HG02870 (cell line): ENCODE measurements around the gene RRAS2.
A peak's percentile ranks its signal among the peaks of the same experiment; 100 is the strongest.
"Not testable (repeated sequence)": the region's sequence is repeated elsewhere in the genome, so short reads cannot be mapped to it uniquely, and the experiment has no call there.

Source experiments
- ATAC-seq: cut with Tn5 transposase; IDR thresholded peaks from one replicate; pipeline ENCODE4 v1.9.1; 2021; ENCODE audit warnings: mild to moderate bottlenecking, moderate library complexity; ENCODE audit not compliant: unreplicated experiment

RRAS2 gene

GRCh38 chr11:14358729-14359439 lies at the start of gene RRAS2:
Gene RRAS2, minus strand, starts transcription at chr11:14359183. Its CDS starts 313 bp downstream, at chr11:14358870.
- ATAC-seq: peak; percentile 89

DNA sequence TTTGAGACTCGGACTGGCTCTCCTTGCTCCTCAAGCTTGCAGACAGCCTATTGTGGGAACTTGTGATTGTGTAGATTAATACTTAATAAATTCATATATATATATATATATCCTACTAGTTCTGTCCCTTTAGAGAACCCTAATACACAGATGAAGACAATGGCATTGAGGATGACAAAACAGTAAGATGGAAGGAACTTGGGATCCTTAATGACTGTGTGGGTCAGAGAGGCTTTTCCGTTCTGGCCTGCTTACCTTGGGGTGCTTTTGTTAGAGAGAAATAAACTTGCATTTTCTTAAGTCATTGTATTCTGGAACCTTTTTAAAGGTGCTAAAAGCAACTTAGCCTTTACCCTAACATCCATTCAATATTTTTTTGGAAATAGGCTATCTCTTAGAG lies 49.6 kb upstream of the RRAS2 start:
- no peak for ATAC-seq

DNA sequence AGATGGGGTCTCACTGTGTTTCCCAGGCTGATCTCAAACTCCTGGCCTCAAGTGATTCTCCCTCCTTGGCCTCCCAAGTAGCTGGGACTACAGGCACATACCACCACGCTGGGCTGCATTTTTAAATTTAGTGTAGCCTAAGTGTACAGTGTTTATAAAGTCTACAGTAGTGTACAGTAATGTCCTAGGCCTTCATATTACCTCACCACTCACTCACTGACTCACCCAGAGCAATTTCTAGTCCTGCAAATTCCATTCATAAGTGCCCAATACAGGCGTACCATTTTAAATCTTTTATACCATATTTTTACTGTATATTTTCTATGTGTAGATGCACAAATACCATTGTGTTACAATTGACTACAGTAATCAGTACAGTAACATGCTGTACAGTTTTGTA lies 47.1 kb upstream of the RRAS2 start:
- ATAC-seq: not testable (repeated sequence)

- not testable (repeated sequence) for ATAC-seq
Measured at GRCh38 chr11:14403528-14403927, 44.5 kb upstream of the RRAS2 start.

DNA sequence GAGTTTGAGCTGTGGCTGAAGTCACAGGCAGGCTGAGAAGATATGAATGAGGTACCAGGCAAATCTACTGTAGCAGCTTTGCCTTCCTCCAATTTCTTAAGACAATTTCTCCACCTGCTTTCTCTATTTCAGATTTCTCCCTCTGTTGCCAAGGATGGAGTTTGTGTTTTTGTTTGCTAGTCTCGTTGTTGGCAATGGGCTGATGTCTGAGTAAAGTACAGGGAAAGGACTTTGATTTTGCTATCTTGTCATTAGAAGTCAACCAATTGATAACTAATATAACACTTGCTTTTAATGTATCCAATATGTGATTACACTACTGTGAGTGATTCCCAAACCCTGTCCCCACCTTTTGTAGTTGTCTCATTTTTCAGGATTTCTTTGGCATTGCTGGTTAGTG lies 40.1 kb upstream of the RRAS2 start:
- no peak for ATAC-seq

DNA sequence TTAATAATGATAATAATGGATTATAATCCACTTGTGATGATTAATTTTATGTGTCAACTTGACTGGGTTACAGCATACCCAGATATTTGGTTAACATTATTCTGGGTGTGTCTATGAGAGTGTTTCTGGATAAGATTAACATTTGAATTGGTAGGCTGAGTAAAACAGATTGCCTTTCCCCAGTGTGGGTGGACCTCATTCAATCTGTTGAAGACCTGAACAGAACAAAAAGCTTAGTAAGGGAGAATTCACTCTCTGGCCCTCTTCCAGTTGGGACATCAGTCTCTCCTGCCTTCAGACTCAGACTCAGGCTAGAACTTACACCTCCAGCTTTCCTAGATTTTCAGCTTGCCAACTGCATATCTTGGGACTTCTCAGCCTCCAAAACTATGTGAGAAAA lies 37.3 kb upstream of the RRAS2 start:
- ATAC-seq: no peak

DNA sequence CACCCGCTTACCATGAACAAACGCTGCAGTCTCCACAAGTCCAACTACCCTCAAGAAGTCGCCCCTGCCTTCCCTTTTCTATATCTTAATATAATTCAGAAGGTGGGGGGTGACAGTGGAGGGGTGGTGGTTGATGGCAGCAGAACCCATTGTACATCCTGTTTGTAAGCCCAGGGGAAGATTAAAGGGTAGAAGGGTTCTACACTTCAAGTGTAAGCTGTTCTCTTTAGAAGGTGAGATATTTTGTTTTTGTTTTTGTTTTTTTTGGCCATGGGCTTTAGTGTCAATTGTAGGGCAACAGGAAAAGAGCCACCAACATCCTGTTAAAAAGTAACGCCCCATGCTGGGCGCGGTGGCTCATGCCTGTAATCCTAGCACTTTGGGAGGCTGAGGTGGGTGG lies 34.9 kb upstream of the RRAS2 start:
- ATAC-seq: no peak

GRCh38 chr11:14393129-14393528 lies 34.1 kb upstream of the RRAS2 start:
- ATAC-seq: no peak

DNA sequence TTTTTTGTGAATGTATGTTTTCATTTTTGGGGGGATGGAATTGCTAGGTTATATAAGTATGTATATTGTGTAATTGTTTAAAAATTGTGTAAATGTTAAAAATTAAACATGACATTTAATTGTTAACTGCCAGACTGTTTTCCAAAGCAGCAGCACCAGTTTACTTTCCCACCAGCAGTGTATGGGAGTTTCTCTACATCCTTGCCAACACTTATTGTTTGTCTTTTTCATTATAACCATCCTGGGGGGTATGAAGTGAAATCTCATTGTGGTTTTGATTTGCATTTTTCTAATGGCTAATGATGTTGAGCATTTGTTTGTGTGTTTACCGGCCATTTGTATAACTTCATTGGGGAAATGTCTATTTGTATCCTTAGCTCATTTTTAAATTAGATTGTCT lies 31.7 kb upstream of the RRAS2 start:
- no peak for ATAC-seq

- ATAC-seq: no peak
Measured at GRCh38 chr11:14388352-14388751, 29.4 kb upstream of the RRAS2 start.

GRCh38 chr11:14386895-14387480 lies 28.0 kb upstream of the RRAS2 start:
- ATAC-seq: no peak

DNA sequence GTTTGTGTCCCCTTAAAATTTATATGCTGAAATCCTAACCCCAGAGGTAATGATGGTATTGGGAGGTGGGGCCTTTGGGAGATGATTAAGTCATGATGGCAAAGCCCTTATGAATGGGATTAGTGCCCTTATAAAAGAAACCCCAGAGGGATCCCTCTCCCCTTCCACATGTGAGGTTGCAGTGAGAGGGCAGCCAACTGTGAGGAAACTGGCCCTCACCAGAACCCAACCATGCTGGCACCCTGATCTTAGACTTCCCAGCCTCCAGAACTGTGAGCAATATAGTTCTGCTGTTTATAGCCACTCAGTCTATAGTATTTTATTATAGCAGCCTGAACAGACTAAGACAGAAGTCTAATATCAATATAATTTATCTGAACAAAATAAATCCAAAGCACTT lies 27.1 kb upstream of the RRAS2 start:
- ATAC-seq: no peak

DNA sequence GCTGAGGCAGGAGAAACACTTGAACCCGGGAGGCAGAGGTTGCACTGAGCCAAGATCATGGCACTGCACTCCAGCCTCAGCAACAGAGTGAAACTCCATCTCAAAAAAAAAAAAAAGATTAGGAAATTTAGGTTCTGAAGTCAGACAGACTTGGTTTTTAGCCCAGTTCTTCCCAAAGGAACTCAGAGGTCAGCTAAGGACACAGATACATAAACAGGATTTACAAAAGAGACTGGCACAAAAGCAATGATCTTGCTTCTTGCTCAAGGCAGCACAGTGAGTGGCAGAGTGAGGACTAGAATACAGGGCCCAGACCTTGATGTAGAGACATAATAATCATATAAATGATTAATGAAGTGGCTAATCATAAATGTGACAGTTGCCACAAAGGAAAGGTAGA lies 25.4 kb upstream of the RRAS2 start:
- no peak for ATAC-seq

- no peak for ATAC-seq
Measured at GRCh38 chr11:14381968-14382367, 23.0 kb upstream of the RRAS2 start.

DNA sequence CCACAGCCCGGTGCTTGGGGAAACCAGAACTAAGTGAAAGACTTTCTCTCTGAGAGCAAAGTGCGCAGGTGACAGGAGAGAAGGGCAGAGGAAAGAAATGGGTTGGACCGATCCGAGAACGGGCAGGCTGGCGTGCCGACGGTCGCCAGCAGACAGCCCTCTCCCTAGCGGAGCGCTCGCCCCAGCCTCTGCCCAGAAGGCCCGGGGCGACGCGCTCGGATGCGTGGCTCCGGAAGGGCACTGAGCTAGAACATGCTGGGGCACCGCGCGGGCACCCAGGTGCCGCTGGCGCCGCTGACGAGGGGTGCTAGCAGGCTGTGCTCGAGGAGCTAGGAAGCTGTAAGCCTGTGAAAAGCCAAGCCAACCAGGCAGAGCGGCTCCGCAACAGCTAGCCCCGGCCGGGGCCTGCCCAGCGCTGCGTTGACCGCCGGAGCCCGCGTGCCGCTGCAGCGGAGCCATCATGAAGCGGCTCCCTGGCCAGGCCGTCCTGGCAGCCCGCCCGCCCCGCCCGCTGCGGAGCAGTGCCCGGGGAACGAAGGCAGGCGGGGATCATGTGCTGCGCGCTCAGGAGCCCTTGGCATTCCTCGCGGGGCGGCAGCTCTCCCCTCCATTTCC lies 22.1 kb upstream of the RRAS2 start:
- peak; percentile 57 for ATAC-seq

DNA sequence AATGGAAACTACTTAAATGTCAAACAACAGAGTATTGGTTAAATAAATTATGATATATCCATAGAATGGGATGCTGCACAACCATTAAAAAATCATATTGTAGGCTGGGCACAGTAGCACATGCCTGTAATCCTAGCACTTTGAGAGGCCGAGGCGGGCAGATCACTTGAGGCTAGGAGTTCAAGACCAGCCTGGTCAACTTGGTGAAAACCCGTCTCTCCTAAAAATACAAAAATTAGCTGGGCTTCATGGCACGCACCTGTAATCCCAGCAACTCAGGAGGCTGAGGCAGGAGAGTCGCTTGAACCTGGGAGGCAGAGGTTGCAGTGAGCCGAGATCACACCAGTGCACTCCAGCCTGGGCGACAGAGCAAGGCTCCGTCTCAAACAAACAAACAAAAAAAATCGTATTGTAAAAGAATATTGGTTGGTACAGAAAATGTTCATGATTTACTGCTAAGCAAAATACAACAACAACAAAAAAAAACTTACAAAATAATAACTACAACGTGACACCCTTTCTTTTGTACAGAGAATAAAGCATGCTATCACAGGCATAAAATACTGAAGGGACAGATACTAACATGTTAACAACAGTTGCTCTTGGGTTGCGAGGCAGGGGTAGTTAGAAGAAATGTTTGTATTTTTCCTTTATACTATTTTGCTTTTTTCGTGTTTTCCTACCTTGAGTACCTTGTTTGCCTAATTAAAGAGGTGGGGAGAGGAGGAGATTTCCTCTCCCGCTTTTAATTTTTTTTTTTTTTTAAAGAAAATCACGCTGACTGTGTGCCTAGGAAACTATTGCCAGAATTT lies 21.3 kb upstream of the RRAS2 start:
- ATAC-seq: no peak

- ATAC-seq: no peak
Measured at GRCh38 chr11:14378171-14378570, 19.2 kb upstream of the RRAS2 start.

GRCh38 chr11:14376920-14377319 lies 17.9 kb upstream of the RRAS2 start:
- no peak for ATAC-seq

DNA sequence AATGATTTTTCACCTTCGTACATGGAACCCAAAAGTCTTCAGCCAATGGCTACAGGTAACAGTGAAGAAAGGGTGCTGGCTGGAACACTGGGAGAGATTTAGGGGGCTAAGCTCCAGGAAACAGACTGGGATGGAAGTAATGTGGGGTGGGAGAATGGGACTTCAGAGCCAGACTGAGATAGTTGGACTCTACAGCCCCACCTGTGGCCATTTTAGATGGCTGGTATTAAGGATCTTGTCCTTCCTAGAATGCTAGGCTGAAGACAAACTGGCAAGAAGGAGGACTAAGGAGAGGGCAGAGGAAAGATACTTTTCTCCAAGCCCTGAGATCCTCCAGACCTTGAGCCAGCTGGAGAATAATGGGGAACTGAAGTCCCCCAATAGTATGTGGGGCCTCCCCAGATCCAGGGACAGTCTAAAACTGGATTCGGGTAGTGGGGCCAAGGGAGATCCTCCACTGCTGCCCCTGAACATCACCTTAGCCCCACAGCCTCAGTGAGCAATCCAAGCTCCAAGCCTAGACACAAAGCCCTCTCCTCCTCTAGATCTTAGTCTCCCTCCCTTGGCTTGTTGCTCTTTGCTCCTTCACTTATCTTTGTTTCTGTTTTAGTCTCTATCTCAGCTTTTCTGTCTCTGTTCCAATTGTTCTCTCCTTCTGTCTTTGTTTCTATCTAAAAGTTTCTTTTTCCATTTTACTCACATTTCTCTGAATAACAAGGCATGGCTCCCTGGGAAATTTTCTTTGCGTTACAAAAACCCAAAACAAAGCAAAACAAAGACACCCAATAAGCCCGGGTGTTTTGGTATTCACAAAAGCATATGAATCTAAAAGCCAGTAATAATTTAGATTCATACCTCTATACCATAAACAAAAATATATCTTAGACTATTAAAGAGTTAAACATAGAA lies 16.2 kb upstream of the RRAS2 start:
- ATAC-seq: no peak

DNA sequence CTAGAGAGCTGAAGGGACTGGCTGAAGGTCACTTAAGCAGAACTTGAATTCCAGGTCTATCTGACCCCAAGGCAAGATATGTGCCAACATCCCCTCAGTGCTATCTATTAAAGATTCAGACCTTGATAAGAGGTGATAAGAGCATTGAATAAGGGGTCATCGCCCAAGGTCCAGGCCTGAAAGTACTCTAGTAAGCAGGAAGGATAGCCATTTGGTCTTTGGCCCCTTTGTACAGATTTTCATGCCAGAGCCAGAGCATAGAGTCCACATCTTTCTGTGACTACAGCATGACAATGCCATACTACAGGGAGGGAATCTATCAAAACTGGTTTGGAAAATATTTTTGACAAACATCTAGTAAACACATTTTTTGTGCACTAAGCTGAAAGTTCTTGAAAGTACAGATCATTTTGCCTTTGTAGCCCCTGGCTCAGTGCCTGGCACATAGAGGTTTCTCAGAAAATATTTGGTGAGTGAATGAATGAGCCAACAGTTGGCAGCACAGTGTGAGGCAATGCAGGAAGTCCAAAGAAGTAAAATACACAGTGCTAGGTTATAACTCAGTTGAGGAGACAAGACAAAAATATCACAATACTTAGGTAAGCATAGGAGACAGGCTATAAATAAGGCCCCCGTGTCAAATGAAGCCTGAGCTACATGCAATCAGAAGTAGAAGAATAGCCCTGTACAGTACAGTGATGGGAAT lies 15.1 kb upstream of the RRAS2 start:
- ATAC-seq: no peak
